NCI-H146 treated with DMSO at 0.1 percent for 48 hours (cell line): ENCODE data around the gene FAM72D.
"Not testable (repeated sequence)": the region's sequence is repeated elsewhere in the genome, so short reads cannot be mapped to it uniquely, and the experiment has no call there.

Experiments used
- DNase-seq: peaks from one replicate; lab custom pipeline; 2025; ENCODE audit not compliant: unreplicated experiment; lab: John Stamatoyannopoulos, UW

The FAM72D gene

DNA sequence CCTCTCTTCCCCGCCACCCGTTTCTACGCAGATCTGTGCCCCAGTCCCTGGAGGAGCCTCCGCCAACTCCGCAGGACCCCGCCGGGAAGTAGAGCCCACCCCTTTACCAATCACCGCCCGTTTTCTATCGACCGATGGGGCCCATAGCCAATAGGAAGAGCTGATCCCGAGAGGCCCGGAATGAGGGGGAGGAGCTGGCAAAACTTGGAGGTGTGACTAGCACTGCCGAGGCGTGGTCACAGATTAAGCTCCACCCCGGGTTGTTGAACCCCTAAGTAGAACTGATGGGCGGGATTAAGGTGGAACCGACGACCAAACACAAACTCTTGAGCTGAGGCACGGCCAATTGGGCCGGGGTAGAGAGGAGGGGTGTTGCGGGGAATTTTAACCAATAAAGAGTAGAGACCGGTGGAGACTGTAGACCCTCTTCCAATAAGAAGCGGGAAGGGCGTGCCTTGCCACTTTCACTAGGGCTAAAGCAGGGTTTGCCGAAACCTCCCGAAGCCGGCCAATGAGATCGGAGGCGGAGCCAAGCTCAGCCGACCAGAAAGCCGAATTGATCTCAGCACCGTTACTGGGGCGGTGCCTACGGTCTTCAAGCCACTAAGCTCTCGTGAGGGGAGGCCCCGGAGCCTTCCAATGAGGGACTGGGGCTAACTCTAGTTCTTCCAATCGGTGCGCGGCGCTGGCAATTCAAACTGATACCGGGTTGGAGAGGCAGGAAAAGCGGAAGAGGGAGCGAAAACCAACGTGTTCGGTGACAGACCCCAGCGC lies at the start of gene FAM72D, which contains the start of gene SRGAP2B:
FAM72D (plus strand) TSS at position 691 of the 774 bp plus-strand sequence. CDS start 874 bp downstream, outside the sequence.
SRGAP2B (minus strand) TSS at position 45 of the 774 bp plus-strand sequence. CDS start 2,427 bp downstream, outside the sequence.
- DNase-seq = not testable (repeated sequence)

DNA sequence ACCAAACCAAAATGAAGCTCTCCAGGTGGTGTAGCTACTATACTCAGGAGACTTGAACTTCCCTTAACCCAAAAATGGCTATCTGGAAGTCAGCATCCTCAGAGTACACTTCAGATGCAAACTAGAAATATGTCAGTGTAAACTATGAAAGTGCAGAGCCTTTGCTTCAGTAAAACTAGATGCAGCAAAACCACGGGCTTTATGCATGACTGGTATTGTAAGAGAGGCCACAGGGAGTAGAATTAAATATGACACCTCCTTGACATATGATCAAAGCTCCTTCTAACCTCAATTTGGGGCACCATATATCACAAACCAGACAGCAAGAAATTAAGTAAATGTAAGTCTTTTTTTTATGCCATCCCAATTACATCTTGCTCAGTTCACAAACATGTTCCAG lies 48.2 kb upstream of the FAM72D start:
- DNase-seq = not testable (repeated sequence)

DNA sequence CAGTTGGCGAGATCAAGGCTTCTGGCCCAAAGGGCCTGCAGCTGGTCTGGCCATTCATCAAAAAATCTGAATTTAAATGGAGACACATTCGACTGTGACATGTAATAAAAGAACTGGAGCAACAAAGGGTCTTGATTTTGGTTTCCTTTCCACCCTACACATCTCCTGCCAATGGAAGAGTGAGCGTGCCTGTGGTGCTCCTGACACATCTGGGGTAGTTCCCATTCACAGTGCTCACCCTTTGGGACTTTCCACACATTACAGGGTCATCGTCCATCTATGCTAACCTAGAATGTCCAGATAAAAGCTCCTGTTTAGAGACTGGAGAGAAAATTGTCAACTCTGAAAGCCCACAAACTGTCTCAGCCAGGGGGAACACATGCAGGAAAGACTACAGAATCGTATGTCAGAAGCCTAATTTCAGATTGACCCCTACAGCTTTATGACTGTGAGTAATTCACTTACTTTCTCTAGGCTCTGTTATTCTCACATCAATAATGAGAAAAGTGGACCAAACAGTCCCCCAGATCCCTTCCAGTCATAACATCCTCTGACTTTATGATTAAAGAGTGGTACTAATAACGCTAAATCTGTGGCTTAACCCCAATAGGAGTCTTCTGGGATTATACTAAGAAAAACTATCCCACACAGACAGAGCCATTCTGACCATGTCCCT lies 47.5 kb upstream of the FAM72D start:
- DNase-seq = not testable (repeated sequence)

DNA sequence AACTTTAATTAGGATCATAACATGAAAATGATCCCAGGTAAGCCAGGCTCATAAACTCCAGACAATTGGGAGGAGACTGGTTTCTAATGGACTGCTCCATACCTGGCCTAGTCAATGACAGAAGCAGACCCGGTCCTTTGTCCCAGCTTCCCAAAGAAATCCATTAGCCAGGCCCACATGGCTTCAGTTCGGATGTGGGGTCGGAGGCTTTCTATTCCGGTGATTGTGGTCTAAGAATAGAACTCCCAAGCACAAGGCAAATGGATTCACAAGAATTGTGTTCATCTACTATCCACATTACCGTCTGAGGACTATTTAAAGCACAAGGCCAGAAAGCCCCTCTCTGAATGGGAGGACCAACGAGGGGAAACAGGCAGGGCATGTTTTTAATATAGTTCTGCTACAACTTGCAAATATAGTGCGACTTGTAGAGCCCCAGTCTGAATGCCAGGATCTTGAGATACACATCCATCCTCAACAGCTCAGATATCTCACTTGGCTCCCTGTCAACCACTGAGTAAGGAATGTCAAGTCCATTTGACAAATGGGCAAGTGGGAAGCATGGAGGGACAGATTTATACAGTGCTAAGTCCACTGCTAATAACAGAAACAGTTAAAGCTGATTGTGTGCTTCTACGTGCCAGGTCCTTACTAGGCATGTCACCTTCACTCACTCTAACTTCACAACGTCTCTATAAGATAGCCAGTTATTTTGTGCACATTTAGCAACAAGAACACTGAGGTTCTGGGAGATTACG lies 43.6 kb upstream of the FAM72D start:
- not testable (repeated sequence) for DNase-seq

DNA sequence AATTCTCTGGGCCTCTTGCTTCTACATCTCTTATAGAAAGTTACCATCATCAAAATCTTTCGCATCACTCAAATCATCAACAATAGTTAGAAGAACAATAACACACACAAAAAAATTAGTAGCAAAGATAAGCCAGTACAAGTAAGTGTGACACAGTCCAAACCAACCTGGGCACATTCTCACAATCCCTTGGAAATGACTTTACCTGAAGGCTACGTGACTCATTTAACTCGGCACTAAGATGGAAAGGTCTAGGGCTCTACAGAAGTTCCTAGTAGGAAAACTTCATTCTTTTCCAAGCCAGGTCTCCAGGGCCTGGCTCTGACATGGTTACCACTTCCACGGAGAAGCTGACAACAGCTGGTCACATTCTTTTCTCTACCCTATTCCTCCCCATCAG lies 42.3 kb upstream of the FAM72D start:
- not testable (repeated sequence) for DNase-seq

DNA sequence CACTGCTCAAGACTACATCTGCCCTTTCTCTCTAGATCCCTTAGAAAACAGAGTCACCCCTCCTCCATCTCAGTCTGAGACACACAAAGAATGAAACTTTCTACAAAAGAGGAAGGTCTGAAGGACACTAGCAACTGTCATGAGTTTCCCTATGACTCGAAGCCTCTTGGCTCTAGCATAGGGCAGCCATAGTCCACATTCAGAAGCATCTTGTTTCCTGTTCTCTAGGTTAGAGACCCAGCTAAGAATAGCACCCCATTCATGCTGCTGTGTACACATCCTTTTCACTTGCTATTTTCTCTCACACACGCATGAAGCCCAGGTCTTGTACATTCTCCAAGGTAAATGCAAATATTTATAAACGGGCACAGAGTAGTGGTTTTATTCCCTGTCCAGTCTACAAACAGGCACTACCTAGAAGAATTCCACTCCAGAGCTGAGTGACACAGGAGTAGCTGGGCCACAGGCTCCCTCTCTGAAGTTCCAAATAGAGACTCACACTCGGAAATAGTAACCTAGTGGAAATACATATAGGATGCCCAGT lies 40.5 kb upstream of the FAM72D start:
- not testable (repeated sequence) for DNase-seq

DNA sequence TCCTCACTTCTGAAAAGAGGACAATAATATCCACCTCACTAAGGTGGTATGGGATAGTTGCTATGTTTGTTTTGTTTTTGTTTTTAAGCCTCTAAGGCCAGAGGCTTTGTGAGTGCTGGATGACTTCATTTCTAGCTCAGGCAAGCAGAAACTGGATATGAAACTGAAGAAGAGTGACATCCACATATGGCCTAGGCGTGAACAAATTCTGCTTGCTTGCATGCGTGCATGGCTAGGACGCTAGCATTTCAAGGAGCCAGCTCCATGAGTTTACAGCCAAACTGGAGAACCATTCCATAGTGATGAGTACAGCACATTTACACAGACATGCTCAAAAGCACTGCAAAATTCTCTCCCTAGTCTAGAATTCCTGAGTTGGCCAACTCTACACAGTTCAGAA lies 37.6 kb upstream of the FAM72D start:
- not testable (repeated sequence) for DNase-seq

DNA sequence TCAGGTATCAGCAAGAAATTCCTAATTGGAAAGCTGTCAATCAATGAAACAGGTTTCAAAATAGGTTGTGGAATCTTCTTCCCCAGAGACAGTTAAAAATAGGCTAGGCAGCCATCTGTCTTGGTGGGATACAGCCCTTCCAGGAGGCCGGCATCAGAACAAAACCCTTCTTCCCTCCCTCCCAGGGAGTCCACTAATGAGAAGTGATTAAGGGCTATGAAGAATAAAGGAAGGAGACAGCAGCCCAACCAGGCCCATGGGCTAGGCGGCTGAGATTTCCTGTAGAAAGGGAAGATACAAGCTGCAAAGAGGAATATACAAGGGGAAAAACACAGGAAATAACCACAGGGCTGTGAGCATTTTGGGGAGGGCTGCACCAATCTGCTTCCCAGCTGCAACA lies 32.5 kb upstream of the FAM72D start:
- DNase-seq = not testable (repeated sequence)

DNA sequence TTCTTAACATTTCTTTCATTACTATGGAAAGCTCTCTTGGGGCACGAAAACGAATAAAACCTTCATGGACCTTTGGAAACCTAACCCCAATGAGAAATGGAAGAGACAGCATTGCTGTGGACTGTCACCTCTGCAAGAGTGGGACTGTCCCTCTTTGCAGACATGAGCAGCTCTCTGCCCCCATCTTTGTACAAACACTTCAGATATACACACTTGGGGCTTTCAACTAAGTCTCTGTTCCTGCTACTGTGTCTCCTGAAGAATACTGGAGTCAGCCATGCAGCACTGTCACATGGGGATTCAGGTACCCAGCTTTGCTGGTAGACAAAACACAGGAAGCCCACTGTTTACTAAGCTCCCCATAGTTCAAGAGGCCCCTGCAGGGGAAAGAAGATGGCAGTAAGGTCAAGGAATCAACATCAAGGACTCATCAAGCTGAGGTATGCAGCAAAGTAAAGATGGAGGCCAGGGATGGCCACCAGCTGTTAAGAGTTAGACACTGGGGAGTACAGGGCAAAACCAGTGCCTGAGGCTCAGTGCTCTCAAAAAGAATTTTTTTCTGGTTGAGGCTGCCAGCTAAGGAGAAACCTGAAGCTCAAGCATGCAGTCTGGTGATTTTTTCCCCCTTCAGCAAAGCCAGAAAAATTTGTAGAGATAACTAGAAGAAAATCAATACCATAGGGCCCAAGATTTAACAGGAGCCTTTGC lies 31.7 kb upstream of the FAM72D start:
- not testable (repeated sequence) for DNase-seq

DNA sequence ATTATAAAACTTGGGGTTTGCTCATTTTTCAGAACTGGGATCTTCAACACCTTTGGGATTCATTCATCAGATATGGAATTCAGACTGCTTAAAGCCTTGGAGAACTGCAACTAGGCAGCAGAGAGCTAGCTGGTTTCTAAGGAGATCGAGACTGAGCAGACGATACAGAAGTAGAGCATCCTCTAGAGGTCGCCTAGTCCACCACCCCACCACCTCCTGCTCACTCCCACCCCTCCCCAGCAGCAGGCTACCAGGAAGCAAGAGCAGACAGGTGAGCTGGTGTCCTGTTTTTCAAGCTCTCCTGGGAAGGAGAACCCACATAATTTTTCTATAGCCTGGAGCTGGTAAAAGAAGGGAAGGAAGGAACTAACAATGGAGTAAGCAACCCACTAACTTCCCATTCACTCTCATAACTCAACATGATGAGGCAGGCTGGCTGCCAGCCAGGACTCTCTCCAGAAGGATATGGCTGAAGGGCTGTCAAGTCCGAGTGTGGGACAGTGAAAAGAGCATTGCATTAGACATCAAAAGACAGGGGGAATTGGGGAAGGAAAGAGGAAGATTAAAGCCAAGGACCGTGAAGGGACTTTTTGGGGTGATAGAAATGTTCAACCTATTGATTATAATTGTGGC lies 30.5 kb upstream of the FAM72D start:
- not testable (repeated sequence) for DNase-seq

DNA sequence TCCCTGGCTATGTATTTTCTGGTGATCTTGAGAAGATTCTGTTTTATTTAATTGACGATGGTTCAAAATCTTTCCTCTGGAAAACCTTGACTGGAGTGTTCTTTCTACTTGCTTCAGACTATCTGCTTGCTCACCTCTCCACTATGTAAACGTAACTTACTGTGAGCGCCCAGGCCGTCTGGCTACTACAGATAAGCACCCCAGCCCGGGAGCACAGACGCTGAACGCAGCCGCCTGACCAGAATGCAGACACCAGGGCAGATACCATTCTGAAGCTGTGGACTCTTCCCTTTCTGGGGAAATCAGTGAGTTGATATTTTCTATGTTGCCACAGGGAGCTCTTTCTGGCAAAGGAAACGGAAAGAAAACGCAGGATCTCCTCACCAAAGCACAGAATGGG lies 29.3 kb upstream of the FAM72D start:
- DNase-seq = not testable (repeated sequence)

DNA sequence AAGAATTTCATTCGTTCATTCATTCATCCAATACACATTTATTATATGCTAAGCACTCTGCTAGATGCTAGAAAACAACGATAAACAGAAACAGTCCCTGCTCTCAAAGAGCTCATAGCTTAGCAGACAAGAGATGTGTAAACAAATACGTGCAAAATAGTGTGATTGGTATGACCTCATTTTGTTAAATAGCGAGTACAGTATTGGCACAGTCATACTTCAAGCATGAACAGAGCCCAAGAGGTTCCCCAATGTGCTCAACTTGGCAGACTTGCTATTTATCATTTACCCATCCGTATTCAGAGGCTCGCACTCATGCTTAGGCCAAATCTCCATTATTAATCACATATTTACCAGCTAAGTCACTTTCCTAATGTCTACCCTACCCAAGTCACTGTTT lies 24.2 kb upstream of the FAM72D start:
- DNase-seq = not testable (repeated sequence)

DNA sequence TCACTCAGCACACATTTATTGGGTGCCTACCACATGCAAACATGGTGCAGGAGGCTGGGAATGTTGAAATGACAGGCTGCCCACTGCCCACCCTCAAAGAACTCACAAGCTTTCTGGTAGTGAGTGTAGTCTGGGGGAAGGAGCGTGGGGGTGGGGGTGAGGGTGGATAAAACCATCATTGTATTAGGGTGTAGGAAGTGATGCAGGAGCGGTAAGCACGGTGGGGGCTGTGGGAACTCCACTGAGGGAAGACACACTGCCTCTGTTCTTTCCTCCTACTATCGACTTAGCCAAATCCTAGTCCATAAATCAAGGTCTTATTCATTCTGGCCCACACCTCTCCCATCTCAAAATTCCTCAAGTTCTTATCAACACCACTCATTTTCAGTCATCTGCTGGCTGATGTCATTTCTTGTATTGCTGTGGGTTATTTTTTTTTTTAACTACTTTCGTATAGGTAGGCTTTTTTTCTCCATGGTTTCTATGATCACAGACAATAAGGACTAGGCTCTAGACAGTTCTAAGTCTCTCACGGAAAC lies 21.7 kb upstream of the FAM72D start:
- not testable (repeated sequence) for DNase-seq

DNA sequence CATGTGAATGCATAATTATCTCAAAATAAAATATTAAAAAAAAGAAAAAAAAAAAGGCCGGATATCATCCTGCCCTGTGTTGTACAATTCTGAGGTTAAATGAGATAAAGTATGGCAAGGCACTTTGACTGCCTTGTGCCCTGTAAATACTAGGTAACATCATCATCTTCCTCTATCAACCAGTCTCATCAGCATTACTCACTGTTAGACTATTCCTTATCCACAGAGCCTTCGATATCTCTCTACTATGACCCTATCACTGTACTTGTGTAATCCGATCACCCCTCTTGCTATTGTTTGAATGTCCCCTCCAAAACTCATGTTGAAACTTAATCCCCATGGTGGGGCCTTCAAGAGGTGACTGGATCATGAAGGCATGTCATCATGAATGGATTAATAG lies 18.9 kb upstream of the FAM72D start:
- DNase-seq = not testable (repeated sequence)

DNA sequence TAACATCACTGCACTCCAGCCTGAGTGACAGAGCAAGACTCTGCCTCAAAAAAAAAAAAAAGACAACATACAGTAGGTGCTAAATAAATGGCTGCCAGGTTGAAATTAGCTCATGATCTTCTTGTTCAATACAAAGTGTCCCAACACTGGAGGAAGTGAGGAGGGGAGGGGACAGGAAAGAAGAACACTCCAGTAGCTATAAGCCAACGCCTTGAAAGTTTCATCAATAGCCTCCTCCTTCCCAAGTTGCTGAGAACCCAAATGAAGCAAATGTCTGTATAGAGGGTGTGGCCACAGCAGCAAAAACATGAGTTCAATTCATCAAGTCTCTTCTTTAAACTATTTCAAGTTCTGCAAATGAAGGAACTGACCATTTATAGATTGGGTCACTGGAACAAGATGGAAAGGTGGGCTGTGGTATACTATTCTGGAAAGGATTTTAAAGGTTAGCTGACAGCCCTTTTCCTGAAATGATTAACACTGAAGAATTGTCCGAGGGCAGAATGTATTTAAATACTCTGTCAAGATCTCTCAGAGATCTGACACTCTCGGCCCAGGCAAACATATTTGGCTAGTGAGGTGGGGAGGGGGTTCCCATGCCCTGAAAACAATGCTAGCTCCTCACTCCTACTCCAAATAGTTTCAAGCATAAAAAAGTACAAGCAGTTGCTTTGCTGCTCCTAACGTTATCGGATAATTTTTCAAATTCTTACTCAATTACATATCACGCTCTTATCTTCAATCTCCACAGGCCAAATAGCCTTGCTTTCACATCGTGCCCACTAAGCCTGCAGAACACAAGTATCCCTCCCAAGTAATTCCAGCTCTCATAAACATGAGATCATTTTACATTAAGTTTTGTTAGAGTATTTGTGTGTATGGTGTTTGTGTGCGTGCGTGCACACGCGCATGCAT lies 17.6 kb upstream of the FAM72D start:
- not testable (repeated sequence) for DNase-seq

DNA sequence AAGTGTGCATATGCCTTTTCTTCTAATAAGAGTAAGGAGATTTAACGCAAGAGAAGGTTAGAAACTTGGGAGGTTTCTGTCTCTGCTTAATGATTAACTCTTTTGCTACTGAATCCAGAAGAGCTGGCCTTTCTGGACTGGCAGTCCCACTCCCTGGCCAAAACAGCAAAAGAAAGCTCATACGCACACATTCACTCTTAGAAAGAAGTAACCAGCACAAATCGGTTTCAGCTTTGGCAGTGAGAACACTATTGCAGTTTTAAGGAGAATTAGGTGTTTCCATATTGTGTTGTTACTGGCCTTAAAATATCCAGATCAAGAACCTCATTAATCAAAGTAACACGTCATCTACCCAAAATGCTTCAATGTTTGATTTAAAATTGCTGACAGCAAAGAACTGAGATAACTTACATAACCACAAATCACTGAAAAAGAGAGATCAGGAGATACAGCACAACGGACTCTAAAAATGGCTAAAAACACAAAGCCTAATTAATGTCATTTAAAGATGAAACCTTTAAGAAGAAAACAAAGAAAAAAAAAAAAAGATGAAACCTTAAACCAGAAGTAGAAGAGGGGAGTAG lies 16.9 kb upstream of the FAM72D start:
- DNase-seq = not testable (repeated sequence)

DNA sequence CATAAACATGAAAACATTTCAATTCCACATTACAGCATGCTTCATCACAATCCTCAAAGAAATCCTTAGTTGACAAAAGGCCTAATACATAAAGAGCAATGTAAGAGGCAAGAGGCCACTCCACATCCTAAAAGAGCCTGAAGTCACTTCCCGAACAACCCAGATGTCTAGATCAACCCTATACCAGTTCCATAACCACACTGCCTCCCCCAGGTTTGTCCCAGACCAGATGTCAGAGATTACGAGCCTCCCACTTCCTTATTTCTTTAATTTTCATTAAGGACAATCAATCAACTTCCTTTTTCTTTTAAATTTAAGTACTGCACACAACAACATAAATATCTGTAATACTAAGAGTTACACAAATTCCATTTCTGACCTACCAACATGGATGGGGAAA lies 16.0 kb upstream of the FAM72D start:
- DNase-seq = not testable (repeated sequence)

DNA sequence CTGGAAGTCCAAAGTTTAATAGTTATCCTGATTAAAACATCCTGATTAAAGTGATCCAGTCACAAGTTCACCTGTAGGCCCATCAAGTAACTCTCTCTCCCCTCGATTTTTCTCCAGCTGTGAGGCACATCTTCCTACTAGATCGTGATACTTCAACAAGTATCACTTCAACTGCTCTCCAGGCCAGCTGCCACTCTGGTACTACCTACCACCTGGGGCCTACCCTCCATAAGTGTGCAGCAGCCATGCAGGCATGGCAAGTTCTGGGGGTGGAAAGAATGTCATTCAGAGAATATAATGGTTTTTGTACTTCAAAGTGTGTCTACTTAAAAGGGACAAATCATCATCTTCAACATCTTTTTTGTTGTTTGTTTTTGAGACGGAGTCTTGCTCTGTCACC lies 15.6 kb upstream of the FAM72D start:
- not testable (repeated sequence) for DNase-seq
